ENCODE results near the gene GAREM2. TPM values are rescaled to one million over a fixed set of nuclear protein-coding genes. Genes with fewer than 3 reads are reported as not detected.

GAREM2 gene
- 0.88 and 1.8 TPM in 2 replicates for total RNA-seq (2014; rRNA removed; shearing (Covaris generic))

DNA sequence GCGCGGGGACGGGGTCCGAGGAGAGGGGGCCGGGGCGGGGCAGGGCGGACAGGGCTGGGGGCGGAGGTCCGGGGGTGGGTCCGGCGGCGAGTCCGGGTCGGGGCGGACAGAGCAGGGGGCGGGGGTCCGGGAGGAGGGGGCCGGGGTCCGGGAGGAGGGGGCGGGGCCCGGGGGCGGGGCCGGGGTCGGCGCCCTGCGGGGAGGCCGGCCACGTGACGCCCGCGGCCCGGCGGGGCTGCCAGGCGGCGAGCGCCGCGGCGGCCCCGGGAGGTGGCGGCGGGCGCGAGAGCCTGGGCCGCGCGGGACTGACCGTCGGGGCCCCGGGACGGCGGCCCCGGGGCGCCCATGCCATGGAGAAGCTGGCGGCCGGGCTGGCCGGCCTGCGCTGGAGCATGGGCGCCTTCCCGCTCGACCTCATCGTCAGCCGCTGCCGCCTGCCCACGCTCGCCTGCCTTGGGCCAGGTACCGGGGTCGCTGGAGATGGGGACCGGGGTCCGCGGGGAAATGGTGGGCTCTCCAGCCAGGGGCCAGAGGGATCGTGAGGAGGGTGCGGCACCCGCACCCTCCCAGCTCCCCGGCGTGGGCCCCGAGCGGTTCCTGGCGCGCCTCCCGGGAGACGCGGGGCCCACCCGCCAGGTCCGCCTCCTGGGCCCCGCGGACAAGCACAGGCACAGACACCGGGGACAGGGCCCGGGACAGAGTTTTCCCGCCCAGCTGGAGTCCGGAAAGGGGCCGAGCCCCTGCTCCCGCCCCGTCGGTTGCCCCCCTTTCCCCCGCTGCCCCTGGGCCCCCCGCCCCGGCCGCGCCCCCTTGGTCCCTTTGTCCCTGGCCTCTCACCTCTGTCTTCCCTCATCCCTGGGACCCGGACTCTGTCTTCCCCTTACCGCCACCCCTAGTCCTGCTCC lies at the start of gene GAREM2:
Gene GAREM2 (plus strand): TSS at position 218 of the 905 bp plus-strand sequence. CDS start 133 bp downstream, at position 351.
- DNase-seq (ENCODE audit: low read depth) = no peak

GRCh38 chr2:26123426-26123825 lies 49.5 kb upstream of the GAREM2 start:
- DNase-seq (ENCODE audit: low read depth) = no peak

- no peak for DNase-seq (ENCODE audit: low read depth)
Observed at GRCh38 chr2:26126074-26126473, 46.8 kb upstream of the GAREM2 start.

DNA sequence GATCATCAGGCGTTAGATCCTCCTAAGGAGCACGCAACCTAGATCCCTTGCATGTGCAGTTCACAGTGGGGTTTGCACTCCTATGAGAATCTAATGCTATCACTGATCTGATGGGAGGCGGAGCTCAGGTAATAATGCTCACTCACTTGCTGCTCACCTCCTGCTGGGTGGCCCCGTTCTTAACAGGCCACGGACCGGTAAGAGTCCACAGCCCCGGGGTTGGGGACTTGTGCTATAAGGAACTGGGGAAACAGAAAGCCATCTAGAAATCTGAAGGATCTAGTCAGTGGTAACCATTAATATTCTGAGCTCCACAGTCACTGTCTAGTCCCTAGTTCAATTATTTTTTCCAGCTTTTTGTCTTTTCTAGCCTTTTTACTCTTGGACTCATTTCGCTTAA lies 44.7 kb upstream of the GAREM2 start:
- DNase-seq (ENCODE audit: low read depth) = no peak

DNA sequence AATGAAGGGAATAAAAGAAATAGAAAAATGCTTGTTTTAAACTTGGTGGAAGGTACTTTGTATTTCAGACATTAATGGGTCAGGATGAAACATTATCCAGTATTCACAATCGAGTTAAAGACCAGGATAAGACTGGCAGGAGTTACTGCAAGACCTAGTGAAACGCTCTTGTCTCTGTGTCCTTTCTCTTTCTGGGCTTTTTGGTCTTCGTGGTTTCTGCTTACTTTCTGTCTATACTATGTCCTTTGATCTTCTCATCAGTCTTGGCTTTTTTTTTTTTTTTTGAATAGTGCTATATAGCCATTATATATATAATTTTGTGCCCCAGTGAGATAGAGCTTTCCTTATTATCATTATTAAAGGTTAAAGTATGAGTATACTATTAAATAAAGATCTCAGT lies 42.1 kb upstream of the GAREM2 start:
- no peak for DNase-seq (ENCODE audit: low read depth)

DNA sequence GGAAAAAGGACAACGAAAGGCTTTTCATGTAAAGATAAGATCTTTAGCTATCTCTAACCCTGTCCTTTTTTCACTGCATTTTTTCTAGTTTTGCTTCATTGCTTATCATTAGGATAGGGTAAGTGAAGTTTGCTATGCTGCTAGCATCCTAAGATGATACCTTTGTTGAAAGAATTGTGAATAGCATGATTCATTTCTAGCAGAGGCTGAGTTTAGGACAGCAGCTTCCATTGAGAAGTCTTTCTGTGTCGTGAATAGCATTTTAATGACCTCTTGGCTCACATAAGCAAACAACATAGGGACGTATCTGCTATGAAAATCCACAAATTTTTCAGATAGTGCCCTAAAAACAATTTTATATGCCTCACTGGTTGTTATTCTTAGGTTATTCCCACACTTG lies 36.4 kb upstream of the GAREM2 start:
- no peak for DNase-seq (ENCODE audit: low read depth)

DNA sequence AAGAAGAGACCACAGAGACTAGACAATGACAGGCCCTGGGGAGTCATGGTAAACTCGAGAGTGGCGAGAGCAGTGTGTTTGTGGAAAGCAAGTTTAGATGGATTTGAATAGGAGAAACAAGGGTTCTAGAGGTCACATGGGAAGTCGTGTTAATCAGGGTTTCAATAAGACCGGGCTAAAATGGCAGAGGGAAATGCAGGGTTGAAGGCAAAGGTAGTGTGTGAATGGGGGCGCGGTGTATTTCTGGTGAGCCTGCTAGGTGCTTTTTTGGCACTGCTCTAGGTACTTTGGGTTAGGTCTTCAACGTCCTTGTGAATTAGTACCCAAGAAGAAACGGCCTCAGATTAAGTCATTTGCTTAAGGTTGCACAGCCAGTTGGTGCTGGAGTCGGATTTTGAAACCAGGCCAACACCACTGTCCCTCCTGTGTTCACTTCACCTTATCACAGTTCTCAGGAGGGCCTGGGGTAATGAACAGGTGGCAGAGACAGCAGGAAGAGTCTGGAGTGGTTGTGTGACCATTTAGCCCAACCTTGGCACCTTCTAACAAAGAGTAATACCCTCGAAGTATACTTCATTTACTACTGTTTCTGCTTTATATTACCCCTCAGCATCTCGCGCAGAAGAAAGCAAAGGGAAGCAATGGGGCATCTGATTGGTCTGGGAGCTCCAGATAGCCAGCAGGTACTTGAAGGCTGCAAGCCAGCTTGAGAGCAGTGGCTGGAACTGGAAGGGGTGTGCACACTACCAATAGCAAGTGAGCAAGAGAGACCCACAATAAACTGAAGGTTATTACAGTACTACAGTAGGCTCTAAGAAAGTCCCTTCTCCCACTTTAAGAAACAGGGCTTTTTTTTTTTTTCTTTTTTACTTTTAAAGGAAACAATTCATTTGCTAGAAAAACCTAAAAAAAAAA lies 33.4 kb upstream of the GAREM2 start:
- no peak for DNase-seq (ENCODE audit: low read depth)

DNA sequence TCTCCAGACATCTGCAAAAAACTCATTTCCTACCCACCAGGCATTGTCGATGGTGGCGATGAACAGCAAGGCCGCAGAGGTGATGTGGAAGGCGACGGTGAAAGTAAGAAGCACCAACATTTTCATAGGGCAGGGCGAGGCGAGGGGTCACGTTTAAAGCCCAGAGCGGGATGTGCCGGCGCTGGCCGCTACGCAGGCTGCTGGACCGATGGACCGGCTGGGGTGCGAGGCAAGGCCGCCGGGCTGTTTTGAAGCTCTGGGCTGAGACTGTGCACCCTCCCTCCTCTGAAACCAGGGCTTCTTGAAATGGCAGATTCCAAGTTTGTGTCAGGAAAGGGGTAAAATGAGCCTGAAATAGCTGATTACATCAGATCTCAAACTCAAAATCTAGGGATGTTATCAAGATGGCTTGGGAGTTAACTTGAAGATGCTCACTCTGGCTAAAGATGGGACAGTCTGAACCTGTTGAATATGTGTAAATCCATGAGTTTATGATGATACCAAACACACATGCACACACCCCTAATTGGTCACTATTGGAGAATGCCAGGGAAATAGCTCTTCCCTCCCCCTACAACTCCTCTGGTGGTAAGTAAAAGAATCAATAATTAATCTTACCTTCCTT lies 31.6 kb upstream of the GAREM2 start:
- no peak for DNase-seq (ENCODE audit: low read depth)

GRCh38 chr2:26144031-26144430 lies 28.9 kb upstream of the GAREM2 start:
- no peak for DNase-seq (ENCODE audit: low read depth)

- DNase-seq (ENCODE audit: low read depth) = peak; percentile 67
Observed at GRCh38 chr2:26144953-26145680, 27.8 kb upstream of the GAREM2 start.

- no peak for DNase-seq (ENCODE audit: low read depth)
Observed at GRCh38 chr2:26148501-26148900, 24.4 kb upstream of the GAREM2 start.

DNA sequence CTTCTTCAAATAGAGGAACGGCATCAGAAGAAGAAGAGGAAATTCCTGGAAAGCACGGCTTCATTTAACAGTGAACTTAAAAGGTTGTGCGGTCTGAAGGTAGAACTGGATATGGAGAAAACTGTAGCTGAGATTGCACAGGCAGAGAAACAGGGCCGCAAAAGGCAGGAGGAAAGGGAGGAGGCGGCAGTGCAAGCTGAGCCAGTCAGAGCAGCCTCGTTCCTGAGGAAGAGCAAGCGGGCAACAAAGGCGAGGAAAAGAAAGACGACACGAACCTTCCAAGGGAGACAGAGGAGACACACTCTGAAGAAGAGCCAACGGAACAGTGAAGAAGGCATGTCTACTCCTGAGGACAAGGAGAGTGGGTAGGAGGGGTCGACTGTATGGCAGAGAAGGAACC lies 22.6 kb upstream of the GAREM2 start:
- no peak for DNase-seq (ENCODE audit: low read depth)

DNA sequence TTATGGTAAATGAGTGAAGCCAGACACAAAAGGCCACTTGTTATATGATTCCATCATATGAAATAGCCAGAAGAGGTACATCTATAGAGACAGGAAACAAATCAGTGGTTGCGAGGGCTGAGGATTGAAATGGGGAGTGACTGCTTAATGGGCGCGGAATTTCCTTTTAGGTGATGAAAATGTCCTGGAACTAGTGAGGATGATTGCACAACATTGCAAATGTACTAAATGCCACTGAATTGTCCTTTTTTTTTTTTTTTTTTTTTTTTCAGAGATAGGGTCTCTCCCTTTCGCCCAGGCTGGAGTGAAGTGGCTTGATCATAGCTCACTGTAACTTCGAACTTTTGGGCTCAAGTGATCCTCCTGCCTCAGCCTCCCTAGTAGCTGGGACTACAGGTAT lies 15.3 kb upstream of the GAREM2 start:
- DNase-seq (ENCODE audit: low read depth) = no peak

DNA sequence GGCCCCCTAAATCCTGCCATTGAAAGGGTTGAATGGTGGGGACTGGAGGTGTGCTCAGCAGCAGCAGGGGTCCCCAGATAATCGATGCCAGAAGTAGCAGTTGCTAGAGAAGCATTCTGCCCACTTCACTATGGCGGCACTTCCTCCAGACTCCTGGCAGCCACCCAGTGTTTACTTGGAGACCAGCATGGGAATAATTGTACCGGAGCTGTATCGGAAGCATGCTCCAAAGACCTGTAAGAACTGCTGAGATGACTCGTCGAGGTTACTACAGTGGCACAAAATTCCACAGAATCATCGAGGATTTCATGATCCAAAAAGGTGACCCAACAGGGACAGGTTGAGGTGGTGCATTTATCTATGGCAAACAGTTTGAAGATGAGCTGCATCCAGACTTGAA lies 11.0 kb upstream of the GAREM2 start:
- no peak for DNase-seq (ENCODE audit: low read depth)

DNA sequence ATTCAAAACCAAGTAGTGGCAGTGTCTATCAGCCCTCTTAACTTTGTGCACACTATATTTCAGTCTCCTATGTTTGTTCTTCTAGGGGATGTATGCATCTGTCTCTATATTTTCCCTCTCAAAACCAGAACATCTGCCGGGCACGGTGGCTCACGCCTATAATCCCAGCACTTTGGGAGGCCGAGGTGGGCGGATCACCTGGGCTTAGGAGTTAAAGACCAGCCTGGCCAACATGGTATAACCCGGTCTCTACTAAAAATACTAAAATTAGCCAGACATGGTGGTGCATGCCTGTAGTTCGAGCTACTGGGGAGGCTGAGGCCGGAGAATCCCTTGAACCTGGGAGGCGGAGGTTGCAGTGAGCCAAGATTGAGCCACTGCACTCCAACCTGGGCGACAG lies 9.9 kb upstream of the GAREM2 start:
- DNase-seq (ENCODE audit: low read depth) = no peak

- DNase-seq (ENCODE audit: low read depth) = no peak
Observed at GRCh38 chr2:26164231-26164630, 8.7 kb upstream of the GAREM2 start.

GRCh38 chr2:26164641-26165211 lies 8.2 kb upstream of the GAREM2 start:
- DNase-seq (ENCODE audit: low read depth) = no peak

GRCh38 chr2:26165403-26165802 lies 7.5 kb upstream of the GAREM2 start:
- no peak for DNase-seq (ENCODE audit: low read depth)

- DNase-seq (ENCODE audit: low read depth) = peak; percentile 23
Observed at GRCh38 chr2:26166541-26166940, 6.3 kb upstream of the GAREM2 start.

DNA sequence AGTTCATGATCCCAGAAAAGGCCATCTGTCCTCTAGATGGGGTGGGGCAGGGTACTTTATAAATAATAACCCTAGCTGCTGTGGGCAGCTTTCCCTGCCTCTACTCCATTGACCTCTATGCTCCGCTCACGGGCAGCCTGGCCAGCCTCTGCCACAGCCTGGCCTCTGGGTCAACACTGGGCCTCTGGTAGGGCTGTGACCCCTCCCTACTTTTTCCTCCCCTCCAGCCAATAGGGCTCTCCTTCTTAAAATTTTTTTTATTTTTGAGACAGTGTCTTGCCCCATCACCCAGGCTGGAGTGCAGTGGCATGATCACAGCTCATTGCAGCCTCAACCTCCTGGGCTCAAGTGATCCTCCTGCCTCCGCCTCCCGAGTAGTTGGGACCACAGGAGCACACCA lies 4.1 kb upstream of the GAREM2 start:
- no peak for DNase-seq (ENCODE audit: low read depth)

DNA sequence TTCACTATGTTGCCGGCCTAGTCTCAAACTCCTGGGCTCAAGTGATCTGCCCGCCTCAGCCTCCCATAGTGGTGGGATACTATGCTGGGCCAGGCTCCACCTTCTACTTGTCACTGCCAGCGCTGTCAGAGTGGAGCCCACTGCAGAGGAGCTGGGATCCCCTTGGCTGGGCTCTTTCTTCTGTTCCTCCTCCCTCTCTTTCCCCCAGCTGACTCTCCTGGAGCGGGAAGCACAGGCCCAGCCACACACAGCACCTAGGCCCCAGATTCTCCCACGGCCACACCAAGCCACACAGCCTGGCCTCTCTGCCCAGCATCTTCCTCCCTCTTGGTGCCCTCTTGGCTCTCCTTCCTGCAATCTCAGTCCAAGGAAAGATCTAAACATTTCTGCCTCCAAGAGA lies 3.7 kb upstream of the GAREM2 start:
- DNase-seq (ENCODE audit: low read depth) = no peak

Data from RPMI7951 (cell line).